ENCODE results near the gene GHR. TPM values are rescaled to one million over a fixed set of nuclear protein-coding genes. Genes with fewer than 3 reads are reported as not detected.

Gene GHR
- total RNA-seq, 1 donor from 2014 or later: 0.61 TPM

DNA sequence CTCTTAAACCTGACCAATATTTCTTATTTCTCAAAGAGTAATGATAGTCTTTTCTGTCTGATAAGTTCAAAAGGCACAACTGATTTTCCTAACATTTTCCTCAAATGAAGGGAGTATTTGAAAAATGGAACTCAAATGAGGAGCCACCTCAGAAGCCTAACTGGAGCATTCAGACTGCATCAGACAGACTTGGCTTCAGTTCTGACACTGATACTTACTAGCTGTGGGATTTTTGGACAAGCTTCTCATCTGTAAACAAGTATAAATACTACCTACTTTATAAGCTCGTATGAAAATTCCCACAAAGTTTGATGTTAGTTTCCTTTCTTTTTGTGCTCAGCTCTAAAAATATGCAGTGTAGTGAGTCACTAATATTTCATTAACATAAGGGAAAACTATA is 225.7 kb downstream of the GHR start:
- no peak overlapping the region for H3K4me3 Mint-ChIP-seq
- H3K27me3 Mint-ChIP-seq (ENCODE audit: low read depth): peaks cover 3% of the 10 kb centered on the region
- H3K36me3 Mint-ChIP-seq (ENCODE audit: low read depth): no peaks in the 10 kb centered on the region
- no peaks in the 10 kb centered on the region for H3K4me1 Mint-ChIP-seq
- DNase-seq (ENCODE audit: low read depth, low spot score): no peak
- H3K9me3 Mint-ChIP-seq: no peaks in the 10 kb centered on the region
- no peak overlapping the region for H3K27ac Mint-ChIP-seq (ENCODE audit: unreplicated experiment)
- TF ChIP-seq, protein P1, sequence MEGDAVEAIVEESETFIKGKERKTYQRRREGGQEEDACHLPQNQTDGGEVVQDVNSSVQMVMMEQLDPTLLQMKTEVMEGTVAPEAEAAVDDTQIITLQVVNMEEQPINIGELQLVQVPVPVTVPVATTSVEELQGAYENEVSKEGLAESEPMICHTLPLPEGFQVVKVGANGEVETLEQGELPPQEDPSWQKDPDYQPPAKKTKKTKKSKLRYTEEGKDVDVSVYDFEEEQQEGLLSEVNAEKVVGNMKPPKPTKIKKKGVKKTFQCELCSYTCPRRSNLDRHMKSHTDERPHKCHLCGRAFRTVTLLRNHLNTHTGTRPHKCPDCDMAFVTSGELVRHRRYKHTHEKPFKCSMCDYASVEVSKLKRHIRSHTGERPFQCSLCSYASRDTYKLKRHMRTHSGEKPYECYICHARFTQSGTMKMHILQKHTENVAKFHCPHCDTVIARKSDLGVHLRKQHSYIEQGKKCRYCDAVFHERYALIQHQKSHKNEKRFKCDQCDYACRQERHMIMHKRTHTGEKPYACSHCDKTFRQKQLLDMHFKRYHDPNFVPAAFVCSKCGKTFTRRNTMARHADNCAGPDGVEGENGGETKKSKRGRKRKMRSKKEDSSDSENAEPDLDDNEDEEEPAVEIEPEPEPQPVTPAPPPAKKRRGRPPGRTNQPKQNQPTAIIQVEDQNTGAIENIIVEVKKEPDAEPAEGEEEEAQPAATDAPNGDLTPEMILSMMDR (conservative IDR thresholded peaks at IDR 0.05): no peak

DNA sequence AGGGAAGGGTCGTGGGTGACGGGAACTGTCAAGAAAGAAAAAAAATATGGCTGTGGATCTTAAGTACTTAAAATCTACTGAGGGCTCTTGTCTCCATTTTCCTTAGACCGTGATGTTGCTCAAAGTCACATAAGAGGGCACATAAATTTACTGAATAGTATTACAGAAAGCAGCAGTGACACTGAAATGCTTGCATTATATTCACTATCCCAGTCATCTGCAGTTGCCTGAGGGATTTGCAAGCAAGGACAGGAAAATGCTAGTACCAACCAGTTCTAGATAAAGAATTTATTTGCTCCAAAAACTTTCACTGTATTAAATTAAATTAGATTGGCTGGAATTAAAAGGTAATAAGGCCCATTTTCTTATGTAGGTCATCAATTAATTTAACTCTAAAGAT is 226.8 kb downstream of the GHR start:
- Mint-ChIP-seq H3K27me3 (ENCODE audit: low read depth) (no peaks in the 10 kb centered on the region), H3K27ac (ENCODE audit: unreplicated experiment) (no peak overlapping the region), H3K9me3 (no peaks in the 10 kb centered on the region), H3K4me3 (no peak overlapping the region), H3K4me1 (no peaks in the 10 kb centered on the region), H3K36me3 (ENCODE audit: low read depth) (no peaks in the 10 kb centered on the region)
- DNase-seq (ENCODE audit: low read depth, low spot score): no peak
- TF ChIP-seq, protein P1 (conservative IDR thresholded peaks at IDR 0.05): no peak

DNA sequence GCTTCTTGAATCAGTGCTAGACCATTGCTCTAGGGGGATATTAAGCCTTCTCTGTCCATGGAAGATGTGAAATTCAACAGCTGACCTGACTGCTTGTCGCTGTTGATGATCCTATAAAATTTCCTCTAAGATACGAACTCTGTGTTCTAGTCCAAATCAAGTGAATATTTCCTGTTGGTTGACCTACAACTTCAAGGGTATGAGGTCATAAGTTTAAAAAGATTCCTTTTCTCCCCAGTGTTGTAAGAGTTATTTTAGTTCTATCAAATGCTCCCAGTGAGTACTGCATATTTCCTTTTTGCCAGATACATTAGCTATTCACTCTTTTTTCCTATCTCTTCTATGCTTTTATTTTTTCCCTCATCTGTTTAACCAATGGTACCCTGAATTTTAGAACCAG is 230.5 kb downstream of the GHR start:
- no peak overlapping the region for H3K4me3 Mint-ChIP-seq

DNA sequence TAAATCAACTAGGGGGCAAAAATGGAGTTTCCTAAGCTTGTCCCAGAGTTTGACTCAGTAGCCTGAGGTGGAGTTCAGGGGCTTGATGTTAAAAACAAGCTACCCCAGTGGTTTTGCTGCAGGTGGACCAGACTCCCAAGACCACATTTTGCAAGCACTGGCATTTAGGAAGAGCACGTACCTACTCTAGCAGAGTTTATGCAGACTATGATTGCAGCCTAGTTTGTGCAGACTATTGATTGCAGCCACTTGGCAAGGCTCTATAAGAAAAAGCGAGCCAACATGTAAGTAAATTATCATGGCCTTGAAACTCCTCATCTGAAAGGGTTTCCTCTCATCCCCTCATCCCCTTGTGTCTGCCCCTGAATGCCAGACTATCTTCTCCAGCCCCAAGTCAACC is 231.4 kb downstream of the GHR start:
- no peak for DNase-seq (ENCODE audit: low read depth, low spot score)
- TF ChIP-seq, protein P1 (conservative IDR thresholded peaks at IDR 0.05): no peak
- Mint-ChIP-seq H3K4me1 (no peaks in the 10 kb centered on the region), H3K36me3 (ENCODE audit: low read depth) (no peaks in the 10 kb centered on the region), H3K27ac (ENCODE audit: unreplicated experiment) (no peak overlapping the region), H3K9me3 (no peaks in the 10 kb centered on the region), H3K4me3 (no peak overlapping the region), H3K27me3 (ENCODE audit: low read depth) (peaks cover 2% of the 10 kb centered on the region)

More for the DNA sequence above, 230.5 kb downstream of the GHR start:
- no peak for DNase-seq (ENCODE audit: low read depth, low spot score)
- no peak overlapping the region for H3K27ac Mint-ChIP-seq (ENCODE audit: unreplicated experiment)
- H3K27me3 Mint-ChIP-seq (ENCODE audit: low read depth): peaks cover 2% of the 10 kb centered on the region
- no peaks in the 10 kb centered on the region for H3K4me1 Mint-ChIP-seq
- no peaks in the 10 kb centered on the region for H3K9me3 Mint-ChIP-seq
- TF ChIP-seq, protein P1 (conservative IDR thresholded peaks at IDR 0.05): no peak
- H3K36me3 Mint-ChIP-seq (ENCODE audit: low read depth): no peaks in the 10 kb centered on the region

DNA sequence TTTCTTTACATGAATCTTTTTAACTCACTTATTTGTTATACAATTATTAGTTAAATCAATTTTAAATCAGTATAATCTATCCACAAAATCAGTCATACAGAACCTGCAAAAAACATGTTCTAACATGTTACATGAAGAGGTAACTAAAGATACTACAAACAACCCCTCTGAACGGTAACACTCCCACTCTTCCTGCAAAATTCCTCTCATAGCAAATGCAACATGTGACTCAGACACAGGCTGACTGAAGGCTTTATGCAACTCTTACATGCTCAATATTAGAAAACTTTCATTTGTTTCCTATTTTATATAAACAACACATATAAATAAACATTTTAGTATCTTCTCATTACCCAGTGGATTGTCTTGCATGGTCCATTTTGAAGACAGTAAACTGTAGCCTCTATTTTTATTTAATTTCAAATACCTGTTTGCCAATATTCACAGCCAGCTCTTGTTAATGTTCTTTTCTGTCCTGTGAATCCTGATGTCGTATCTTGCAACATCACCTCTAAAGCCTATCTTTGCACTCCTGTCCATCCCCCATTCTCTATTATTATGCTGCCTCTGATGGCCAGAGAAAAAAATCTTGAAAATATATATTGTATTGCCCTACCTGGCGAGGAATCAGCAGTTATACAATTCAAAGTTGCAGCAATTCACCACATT is 232.9 kb downstream of the GHR start:
- Mint-ChIP-seq H3K27ac (ENCODE audit: unreplicated experiment) (no peak overlapping the region), H3K4me1 (no peaks in the 10 kb centered on the region), H3K36me3 (ENCODE audit: low read depth) (no peaks in the 10 kb centered on the region), H3K27me3 (ENCODE audit: low read depth) (peaks cover 2% of the 10 kb centered on the region), H3K4me3 (no peak overlapping the region), H3K9me3 (no peaks in the 10 kb centered on the region)
- TF ChIP-seq, protein P1 (conservative IDR thresholded peaks at IDR 0.05): no peak
- DNase-seq (ENCODE audit: low read depth, low spot score): no peak

All from neural crest cell (in vitro differentiated cells).